Activated CD4-positive, alpha-beta T cell treated with anti-CD3 and anti-CD28 coated beads, Interleukin-2, amount 50 U/mL, for 4 hours (primary cell): ENCODE measurements around the gene PDE1C.
"Not testable (repeated sequence)": the region's sequence is repeated elsewhere in the genome, so short reads cannot be mapped to it uniquely, and the experiment has no call there.

Experiments
- DNase-seq, 2 experiments: peaks; one replicate each; pipeline ENCODE4 v3.0.0-alpha.2; 2020

Gene PDE1C

GRCh38 chr7:31887006-31887405 is 183.2 kb downstream of the PDE1C start:
- no peak for DNase-seq

GRCh38 chr7:31885171-31885570 is 185.0 kb downstream of the PDE1C start:
- DNase-seq, result no peak

- no peak for DNase-seq
These were observed 186.4 kb downstream of the PDE1C start for GRCh38 chr7:31883761-31884164.

GRCh38 chr7:31882187-31882586 is 188.0 kb downstream of the PDE1C start:
- no peak for DNase-seq

GRCh38 chr7:31878875-31879274 is 191.3 kb downstream of the PDE1C start:
- DNase-seq, result no peak

GRCh38 chr7:31875424-31875823 is 194.8 kb downstream of the PDE1C start:
- no peak for DNase-seq

- no peak for DNase-seq
These were observed 195.4 kb downstream of the PDE1C start for GRCh38 chr7:31874631-31875386.

- no peak for DNase-seq
These were observed 196.2 kb downstream of the PDE1C start for GRCh38 chr7:31873816-31874597.

GRCh38 chr7:31872545-31873370 is 197.4 kb downstream of the PDE1C start:
- DNase-seq, result no peak

GRCh38 chr7:31864646-31865045 is 205.6 kb downstream of the PDE1C start:
- DNase-seq, result no peak

- DNase-seq, result no peak
These were observed 209.3 kb downstream of the PDE1C start for GRCh38 chr7:31860925-31861324.

- DNase-seq, result no peak
These were observed 212.2 kb downstream of the PDE1C start for GRCh38 chr7:31858055-31858454.

- no peak for DNase-seq
These were observed 213.0 kb downstream of the PDE1C start for GRCh38 chr7:31857172-31857571.

- no peak for DNase-seq
These were observed 213.9 kb downstream of the PDE1C start for GRCh38 chr7:31856337-31856736.

GRCh38 chr7:31855530-31855929 is 214.7 kb downstream of the PDE1C start:
- DNase-seq, result no peak

- no peak for DNase-seq
These were observed 216.8 kb downstream of the PDE1C start for GRCh38 chr7:31853380-31853779.

- no peak for DNase-seq
These were observed 217.7 kb downstream of the PDE1C start for GRCh38 chr7:31852462-31852861.

GRCh38 chr7:31851119-31851518 is 219.1 kb downstream of the PDE1C start:
- no peak for DNase-seq

- no peak for DNase-seq
These were observed 219.6 kb downstream of the PDE1C start for GRCh38 chr7:31850601-31851000.

GRCh38 chr7:31850066-31850465 is 220.1 kb downstream of the PDE1C start:
- DNase-seq, result no peak

- no peak for DNase-seq
These were observed 234.7 kb downstream of the PDE1C start for GRCh38 chr7:31835471-31835870.

GRCh38 chr7:31833625-31834024 is 236.6 kb downstream of the PDE1C start:
- not testable (repeated sequence) for DNase-seq

- DNase-seq, result no peak
These were observed 241.7 kb downstream of the PDE1C start for GRCh38 chr7:31828520-31828919.
